Myocyte (in vitro differentiated cells): ENCODE results near the gene ADAMTS7. TPM values are rescaled to one million over a fixed set of nuclear protein-coding genes. Genes with fewer than 3 reads are reported as not detected.
"Not testable (repeated sequence)": the region's sequence is repeated elsewhere in the genome, so short reads cannot be mapped to it uniquely, and the experiment has no call there.

ENCODE experiments used
- DNase-seq: peaks from one replicate; pipeline ENCODE4 v3.0.0-alpha.2; 2012; ENCODE audit warnings: low read depth
- total RNA-seq: library from RNA; depleted of rRNA; stranded (reverse); fragments of >200 nt; gene quantifications from 2 replicates; pipeline ENCODE4 v1.2.3, GENCODE V29; 2014

Gene ADAMTS7
- total RNA-seq, 1 donor from 2014 or later: 31.9 TPM

DNA sequence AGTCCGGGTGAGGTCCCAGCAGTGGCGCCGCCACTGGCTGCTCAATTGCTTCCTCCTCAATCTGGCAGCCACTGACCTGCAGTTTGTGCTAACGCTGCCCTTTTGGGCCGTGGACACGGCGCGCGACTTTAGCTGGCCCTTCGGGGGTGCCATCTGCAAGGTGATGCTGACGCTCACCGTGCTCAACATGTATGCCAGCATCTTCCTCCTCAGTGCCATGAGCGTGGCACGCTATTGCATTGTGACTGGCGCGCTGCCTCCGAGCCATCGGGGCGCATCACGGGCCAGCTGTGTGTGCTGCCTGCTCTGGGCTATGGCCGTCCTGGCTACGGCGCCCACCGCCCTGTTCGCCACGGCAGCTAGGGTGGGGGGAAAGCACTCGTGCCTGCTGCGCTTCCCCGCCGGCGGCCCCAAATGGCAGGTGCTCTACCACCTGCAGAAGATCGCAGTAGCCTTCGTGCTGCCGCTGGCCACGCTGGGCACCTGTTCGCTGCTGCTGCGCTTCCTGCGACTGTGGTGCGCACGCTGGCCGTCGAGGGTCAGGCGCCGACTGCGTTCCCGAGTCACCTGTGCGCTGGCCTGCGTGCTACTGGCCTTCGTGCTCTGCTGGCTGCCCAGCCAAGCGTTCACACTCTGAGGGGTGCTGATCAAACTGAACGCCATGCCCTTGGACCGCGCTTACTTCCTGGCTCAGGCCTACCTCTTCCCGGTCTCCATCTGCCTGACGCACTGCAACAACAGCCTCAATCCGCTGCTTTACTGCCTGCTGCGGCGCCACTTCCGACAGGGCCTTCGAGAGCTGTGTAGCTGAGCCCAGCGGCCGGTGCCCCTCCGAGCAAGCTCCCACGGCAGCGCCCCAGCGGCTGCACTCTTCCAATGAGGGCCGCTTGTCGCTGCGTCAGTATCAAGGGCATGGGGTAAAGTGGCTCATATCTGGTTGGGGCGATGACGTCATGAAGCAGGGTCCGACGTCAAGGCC is 20.3 kb upstream of the ADAMTS7 start:
- no peak for DNase-seq

DNA sequence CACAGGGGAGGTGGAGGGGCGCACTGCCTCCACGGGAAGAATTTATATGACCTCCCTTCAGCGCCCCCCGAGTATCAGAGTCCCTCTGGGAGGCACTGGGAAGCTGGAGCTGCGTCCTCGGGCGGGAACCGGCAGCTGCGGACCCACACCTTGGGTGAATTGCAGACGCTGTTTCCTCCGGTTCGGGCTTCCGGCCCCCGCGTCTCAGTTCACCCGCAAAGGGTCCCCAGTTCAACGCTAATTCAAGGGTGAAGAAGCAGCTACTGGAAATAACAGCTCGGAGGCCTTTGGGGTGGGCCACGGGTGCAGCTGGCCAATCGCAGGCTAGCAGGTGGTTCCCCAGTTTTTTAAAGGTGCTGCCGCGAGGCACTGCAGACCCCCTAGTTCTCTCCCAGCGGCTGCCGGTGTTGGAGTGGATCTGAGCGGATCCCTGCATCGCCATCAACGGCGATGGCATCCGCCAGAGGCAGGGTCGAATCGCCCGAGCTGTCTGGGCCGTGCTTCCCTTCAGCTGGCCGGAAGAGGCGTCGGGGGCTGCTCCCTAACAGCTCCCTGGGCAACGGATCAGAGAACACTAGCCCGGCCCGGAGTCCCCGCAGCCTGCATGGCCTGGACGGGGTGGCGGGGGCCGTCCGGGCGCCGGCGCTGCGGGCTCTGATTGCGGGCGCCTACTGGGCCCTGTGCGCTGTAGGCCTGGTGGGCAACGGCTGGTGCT is 19.4 kb upstream of the ADAMTS7 start:
- DNase-seq: no peak

DNA sequence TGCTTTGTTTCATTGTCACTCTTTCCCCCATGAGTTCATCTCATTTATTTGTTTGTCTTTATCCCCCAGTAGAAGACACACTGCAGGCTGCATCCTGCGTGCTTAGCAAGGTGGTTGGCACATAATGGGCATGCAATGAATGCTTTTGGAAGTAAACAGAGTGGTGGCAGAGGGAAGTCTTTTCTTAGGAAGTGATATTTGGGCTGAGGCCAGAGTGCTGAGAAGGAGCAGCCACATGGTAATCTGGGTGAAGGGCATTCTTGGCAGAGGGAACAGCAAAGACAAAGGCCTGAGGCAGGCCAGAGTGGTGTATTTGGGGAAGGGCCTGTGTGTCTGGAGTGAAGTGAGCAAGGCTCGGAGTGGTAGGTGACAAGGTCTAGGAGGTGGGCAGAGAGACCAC is 17.7 kb upstream of the ADAMTS7 start:
- no peak for DNase-seq

DNA sequence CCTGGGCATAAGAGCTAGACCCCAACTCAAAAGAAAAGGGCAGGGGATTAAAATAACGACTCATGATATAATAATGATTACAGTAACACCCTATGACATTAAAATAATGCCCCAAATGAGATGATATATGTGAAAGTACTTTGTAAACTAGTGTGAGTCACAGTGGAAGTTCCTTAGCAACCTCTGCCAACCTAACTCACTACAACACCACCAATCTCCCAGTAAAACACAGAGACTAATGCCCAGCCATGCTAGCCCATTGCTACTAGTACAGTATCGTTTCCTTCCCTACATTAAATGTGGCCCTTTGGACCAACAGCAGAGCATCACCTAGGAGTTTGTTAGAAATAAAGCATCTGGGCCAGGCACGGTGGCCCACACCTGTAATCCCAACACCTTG is 11.2 kb upstream of the ADAMTS7 start:
- DNase-seq: no peak

DNA sequence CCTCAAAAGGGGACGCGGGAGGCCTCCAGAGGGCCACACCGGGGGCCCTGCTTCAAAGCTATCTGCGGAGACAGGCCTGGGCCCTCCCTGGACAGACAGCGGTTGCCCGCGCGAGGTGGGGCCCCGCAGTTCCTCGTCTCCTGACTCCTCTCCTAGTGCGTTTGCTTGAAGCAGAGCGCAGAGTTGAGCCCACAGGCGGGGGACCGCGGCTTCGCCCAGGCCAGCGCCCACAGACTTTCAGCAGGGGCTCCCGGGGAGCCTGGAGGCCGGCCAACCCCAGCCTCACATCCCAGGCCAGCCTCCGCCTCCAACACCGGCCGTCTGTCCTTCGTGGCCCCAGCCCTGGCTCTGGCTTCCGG is 540 bp upstream of the ADAMTS7 start:
- no peak for DNase-seq

DNA sequence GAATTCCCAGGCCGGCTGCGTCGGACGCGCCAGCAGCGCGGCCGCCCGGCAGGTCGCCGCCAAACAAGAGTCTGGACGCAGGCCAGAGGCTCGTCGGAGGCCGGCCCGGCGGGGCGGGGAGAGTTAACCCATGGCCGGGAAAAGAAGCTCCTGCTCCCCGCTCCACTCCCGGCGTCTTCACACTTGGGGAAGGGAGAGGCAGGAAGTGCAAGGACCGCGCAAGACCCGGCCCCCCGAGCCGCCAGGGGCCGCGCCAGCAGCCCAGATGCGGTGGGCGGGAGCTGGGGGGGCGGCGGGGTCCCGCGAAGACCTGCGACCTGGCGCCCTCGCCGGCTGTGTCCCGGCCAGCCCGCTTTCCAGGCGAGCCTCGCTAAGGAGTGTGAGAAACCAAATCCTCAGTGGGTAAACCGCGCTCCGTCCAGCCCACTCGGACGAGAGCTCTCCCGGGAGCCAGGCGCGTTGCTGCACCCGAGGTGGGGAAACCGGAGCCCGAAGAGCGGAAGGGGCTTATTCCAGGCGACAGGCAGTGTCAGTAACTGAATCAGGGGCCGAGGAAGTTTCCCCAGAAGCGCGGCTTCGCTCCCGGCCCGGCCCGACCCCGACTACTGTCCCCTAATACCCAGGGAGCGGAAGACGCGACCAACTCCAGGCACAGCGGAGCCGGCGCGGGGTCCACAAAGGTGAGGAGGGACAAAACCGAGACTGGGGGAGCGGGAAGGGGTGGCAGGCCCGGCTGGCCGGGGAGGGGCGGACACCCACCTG is 721 bp downstream of the ADAMTS7 start:
- peak; percentile 65 for DNase-seq

DNA sequence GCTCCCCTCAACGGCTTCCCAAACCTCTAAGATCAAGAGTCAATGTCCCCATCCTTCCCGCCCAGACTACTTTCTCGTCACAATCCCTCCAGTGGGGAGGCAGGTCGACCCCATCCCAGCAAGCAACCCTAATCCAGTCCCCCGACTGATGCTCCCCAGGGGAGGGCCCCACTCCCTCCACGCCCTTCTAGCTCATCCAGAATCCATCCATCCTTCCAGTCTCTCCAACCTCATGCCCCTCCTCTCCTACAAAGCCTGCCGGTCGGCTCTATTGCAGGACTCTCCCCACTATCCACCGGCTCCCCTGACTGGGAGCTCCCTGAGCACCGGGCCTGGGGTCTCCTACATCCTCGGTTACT is 1.3 kb downstream of the ADAMTS7 start:
- no peak for DNase-seq

DNA sequence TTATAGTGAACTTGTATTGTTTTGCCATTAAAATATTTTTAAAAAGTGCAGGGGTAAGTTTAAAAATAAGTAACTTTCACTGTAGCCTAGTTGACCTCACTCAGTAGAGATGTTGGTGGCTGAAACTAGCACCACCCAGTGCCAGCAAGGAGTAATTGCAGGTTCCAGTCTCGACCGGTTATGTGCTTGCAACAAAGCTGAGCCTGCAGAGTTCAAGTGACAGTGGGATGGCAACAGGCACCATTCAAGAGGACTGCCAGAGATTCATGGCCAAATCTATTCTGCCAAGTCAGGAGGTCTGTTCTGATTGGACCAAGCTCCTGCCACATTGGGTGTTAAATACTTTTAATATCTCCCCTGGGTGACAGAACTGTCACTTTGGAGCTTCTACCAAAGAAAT is 2.7 kb downstream of the ADAMTS7 start:
- peak; percentile 53 for DNase-seq

DNA sequence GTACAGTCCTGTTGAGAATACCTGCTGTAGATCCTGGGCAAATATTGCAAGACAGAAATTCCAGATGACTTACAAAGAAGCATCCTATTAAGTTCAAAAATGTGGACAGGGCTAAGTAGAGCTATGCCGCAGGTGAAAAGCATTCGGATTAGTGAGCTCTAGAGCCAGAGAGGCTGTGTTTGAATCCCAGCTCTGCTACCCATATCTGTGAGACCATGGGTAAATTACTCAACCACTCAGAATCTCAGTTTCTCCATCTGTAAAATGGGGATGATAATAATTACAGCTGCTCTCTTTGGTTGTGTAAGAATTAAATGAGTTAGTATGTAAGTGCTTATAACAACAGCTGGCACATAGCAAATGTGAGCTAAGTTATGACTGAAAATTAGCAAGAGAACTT is 3.9 kb downstream of the ADAMTS7 start:
- DNase-seq: no peak

DNA sequence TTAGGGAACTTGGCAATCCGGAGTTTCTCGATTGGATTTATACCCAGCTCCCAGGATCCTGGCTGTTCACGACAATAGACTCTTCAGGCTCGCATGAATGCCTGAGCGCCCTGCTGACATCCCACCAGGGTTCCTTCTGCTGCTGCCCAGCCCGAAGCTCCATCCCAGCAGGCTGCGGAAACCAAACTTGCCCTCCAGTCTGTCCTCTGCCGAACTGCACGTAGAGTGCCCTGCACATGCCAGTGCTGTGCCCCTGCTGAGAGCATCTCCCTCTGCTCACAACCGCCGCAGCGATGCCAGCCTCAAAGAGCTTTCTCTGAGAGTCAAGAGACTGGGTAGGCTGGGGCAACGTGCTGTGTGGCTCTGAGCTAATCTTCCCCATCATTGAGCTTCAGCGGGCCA is 6.9 kb downstream of the ADAMTS7 start:
- DNase-seq: no peak

DNA sequence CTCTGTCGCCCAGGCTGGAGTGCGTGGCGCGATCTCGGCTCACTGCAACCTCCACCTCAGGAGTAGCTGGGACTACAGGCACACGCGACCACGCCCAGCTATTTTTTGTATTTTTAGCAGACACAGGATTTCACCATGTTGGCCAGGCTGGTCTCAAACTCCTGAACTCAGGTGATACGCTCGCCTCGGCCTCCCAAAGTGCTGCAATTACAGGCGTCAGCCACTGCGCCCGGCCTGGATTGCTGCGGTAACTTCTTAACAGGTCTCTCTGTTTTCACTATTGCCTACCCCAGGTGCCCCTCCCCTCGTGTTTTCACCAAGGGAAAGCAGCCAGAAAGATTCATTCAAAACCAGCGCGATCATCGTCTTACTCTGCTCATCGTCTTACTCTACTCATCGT is 10.5 kb downstream of the ADAMTS7 start:
- no peak for DNase-seq

DNA sequence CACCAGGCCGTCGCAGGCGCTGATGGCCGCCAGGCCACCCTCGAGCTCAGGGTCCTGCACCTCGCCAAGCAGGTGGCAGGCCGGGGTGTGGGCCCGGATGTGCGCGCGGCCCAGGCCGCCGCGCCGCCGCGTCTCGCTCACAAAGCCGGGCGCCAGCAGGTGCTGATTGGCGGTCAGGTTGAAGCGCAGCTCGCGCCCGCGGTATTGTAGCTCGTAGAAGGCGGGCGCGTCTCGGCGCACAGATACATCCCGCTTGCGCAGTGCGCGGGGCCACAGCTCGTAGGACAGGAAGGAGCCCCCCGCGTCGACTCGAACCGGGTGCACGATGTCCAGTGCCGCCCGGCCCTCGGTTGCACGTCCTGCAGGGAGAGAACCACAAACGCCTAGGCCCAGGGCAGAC is 11.1 kb downstream of the ADAMTS7 start:
- DNase-seq: no peak

DNA sequence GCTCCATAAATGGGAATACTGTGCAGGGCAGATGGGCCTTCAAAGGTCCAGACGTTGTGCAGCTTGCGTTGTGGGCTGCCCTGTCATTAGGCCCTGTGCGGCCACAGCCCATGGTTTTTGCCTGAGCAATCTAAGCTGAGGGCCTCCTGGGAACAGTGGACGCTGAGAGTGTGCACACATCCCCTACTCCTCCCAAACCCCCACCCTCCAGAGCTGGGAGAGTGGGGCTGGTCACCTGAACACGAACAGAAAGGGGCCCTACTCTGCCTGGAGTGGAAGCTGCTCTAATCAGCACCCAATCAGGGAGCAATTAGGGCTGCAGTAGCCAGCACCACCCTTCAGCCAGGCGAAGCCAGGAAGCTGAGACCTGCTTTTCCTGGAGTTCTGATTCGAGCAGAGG is 12.2 kb downstream of the ADAMTS7 start:
- DNase-seq: not testable (repeated sequence)

DNA sequence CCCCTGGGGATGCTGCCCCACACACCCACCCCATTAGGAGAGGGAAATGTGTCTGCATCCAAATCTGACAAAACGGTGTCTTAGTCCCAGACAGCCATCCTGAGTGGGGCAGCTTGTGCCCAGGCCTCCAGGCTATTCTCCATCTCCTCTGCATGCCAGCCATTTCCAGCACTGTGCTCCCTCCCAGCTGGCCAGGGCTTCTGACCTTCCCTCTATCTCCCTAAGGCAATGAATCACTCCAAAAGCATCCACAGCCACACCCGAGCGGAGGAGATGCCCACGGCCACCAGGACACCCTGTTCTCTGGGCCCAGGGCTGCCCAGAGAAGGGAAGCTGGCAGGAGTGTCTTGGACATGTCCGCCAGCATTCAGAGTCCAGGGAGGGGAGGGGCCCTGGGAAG is 12.9 kb downstream of the ADAMTS7 start:
- peak; percentile 90 for DNase-seq

DNA sequence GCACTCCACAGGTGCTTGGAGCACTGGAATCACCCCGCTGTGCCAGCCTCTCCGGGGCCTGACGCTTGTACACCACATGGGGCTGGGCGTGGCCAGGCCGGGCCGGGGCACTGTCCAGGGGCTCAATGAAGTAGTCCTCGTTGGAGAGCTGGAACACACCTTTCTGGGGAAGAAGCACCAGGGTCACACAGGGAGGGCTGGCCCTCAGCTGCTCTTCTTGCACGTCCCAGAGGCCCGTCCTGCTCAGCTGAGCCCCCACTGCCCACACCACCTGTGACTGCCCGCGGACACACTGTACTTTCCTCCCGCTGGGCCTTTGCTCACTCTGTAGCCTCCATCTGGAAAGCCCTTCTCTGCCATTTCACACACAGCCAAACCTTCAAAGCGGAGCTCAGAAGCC is 13.3 kb downstream of the ADAMTS7 start:
- peak; percentile 54 for DNase-seq

DNA sequence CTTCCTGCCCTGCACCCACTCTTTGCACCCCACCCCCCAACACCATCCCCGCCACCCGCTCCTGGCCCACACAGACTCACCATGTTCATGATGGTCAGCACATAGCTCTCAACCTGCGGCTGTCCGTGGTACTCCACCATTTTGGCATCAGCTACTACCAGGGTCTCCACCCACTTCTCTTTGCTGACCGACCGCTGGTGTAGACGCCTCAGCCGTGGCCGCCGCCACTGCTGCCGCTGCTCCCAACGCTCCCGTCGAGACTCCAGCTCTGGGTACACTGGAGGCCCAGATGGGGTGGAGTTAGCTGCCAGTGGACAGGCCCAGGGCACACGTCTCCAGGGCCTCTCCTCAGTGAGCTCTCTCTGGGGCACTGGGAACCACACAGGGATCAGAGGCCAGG is 14.8 kb downstream of the ADAMTS7 start:
- DNase-seq: no peak

DNA sequence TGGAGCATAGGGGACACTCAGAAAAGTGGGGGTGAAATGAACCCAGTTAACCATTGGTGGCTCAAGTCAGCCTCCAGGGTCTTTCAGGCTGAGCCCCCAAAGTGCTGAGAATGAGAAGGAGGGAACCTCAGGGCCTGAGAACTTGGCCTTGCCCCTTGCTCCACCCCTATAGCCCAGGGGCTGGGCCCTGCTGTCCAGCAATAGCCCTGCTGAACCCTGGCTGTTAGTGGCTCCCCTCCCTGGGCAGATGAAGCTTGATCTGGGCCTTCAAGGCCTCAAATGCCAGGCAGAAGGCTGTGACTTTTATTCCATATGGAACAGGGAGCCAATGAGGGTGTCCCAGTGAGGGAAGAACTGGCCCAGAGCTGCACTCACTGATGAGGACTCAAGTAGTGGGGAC is 16.2 kb downstream of the ADAMTS7 start:
- no peak for DNase-seq

DNA sequence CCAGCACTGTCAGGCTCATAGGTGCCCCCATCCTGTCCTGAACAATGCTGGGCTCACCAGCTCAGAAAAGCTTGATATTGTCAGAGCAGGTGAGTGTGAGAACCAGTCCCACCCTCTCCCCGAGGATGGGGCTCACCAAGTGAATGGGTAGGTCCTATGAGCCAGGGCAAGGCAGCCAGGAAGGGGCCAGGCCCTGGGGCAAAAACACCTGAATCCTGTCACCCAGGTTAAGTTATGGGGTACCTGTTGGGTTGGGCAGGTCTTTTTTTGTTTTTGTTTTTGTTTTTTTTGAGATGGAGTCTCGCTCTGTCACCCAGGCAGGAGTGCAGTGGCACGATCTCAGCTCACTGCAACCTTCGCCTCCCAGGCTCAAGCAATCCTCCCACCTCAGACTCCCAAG is 16.8 kb downstream of the ADAMTS7 start:
- not testable (repeated sequence) for DNase-seq

DNA sequence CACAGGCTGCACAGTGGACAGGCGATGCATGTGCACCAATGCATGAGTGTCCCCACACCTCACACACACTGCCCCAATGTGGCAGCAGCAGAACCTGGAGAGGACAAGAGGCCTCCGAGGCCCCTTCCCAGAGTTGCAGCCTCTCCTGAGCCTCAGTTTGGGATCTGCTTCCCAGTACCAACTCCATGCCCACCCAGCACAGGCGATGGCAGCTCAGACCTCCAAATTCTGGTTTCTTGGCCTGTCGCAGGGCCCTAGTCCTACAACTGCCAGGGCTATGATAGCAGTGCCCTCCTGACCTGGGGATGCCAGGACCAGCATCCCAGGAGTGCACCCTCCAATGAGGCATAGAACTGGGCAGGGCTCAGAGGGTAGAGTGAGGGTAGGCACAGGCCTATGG is 19.9 kb downstream of the ADAMTS7 start:
- no peak for DNase-seq

DNA sequence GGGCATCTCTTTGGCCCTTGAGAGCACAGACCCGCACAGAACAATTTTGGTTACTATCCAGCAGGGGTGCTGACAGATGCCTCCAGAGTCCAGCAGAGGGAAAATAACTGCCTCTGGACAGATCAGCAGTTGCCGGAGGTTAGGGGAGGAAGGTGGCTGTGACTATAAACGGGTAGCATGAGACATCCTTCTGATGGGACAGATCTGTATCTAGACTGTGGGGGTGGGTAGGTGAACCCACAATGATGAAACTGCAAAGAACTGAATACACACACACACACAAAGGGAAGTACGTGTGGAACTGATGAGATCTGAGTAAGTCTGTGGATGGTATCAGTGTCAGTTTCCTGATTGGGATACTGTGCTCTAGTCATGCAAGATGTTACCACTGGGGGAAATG is 21.2 kb downstream of the ADAMTS7 start:
- DNase-seq: no peak

DNA sequence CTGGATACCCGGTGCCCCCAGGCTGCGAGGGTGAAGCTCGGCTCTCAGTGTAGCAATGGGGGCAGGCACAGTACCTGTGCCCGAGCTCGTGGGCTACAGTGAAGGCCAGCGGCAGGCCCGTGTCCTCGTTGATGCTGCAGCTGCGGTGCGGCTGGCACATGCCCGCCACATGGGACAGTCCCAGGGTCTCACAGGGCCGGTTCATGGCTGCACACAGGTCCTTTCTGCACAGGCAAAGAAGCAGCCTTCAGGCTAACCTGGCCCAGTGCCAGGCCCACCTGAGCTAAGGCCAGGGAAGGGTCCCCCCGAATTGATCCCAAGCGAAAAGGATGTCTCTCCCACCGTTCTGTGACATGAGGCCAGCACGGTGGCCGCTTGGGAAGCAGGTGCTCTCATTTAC is 21.6 kb downstream of the ADAMTS7 start:
- no peak for DNase-seq
